H9 (cell line): Measurements from ENCODE around the gene MAST4. TPM values are rescaled to one million over a fixed set of nuclear protein-coding genes. Genes with fewer than 3 reads are reported as not detected.

Experiments
- DNase-seq: peaks from one replicate; pipeline ENCODE4 v3.0.0-alpha.2; 2017
- H2AFZ ChIP-seq: one replicate; pipeline ENCODE4 v1.6.1; 2013; ENCODE audit warnings: mild to moderate bottlenecking, low read length, control low read depth, moderate library complexity
- H2AK5ac ChIP-seq: 2 replicates; pipeline ENCODE4 v1.6.1; 2013; ENCODE audit warnings: low read length, control low read depth, mixed read lengths; ENCODE audit not compliant: insufficient read length
- H2BK120ac ChIP-seq: one replicate; pipeline ENCODE4 v1.6.1; 2013; ENCODE audit warnings: low read depth, mild to moderate bottlenecking, low read length, control low read depth, inconsistent platforms; ENCODE audit not compliant: poor library complexity, severe bottlenecking
- H2BK12ac ChIP-seq: 2 replicates; pipeline ENCODE4 v1.6.1; 2013; ENCODE audit warnings: low read length, control low read depth, mixed read lengths, low read depth; ENCODE audit not compliant: insufficient read length
- H2BK15ac ChIP-seq: 2 replicates; pipeline ENCODE4 v1.6.1; 2013; ENCODE audit warnings: low read depth, low read length, control low read depth
- H2BK20ac ChIP-seq: one replicate; pipeline ENCODE4 v1.6.1; 2013; ENCODE audit warnings: low read depth, mild to moderate bottlenecking, low read length, control low read depth, inconsistent platforms; ENCODE audit not compliant: poor library complexity, severe bottlenecking
- H2BK5ac ChIP-seq: 2 replicates; pipeline ENCODE4 v1.6.1; 2013; ENCODE audit warnings: low read length, control low read depth, mixed read lengths; ENCODE audit not compliant: insufficient read length
- H3K14ac ChIP-seq: 2 replicates; pipeline ENCODE4 v1.6.1; 2013; ENCODE audit warnings: low read length, control low read depth; ENCODE audit not compliant: insufficient read depth
- H3K18ac ChIP-seq: 2 replicates; pipeline ENCODE4 v1.6.1; 2013; ENCODE audit warnings: low read depth, mild to moderate bottlenecking, mixed read lengths, low read length, control low read depth; ENCODE audit not compliant: insufficient read length
- H3K23ac ChIP-seq: 2 replicates; pipeline ENCODE4 v1.6.1; 2013; ENCODE audit warnings: low read length, control low read depth, mixed read lengths, low read depth; ENCODE audit not compliant: insufficient read length
- H3K23me2 ChIP-seq: 2 replicates; pipeline ENCODE4 v1.6.1; 2013; ENCODE audit warnings: low read depth, mild to moderate bottlenecking, mixed read lengths, low read length, control low read depth; ENCODE audit not compliant: insufficient read length, poor library complexity, severe bottlenecking
- H3K27ac ChIP-seq: 2 replicates; pipeline ENCODE4 v1.5.1; 2013; ENCODE audit warnings: low read length, control low read depth, mixed read lengths, low read depth; ENCODE audit not compliant: insufficient read length
- H3K27me3 ChIP-seq: 2 replicates; pipeline ENCODE4 v1.6.1; 2013; ENCODE audit warnings: low read length, control low read depth, inconsistent platforms; ENCODE audit not compliant: insufficient read depth
- H3K4ac ChIP-seq: 2 replicates; pipeline ENCODE4 v1.6.1; 2013; ENCODE audit warnings: low read depth, mild to moderate bottlenecking, control low read depth, inconsistent platforms, low read length, moderate library complexity
- H3K4me1 ChIP-seq: 2 replicates; pipeline ENCODE4 v1.6.1; 2013; ENCODE audit warnings: low read length, control low read depth, inconsistent platforms; ENCODE audit not compliant: insufficient read depth
- H3K4me2 ChIP-seq: 2 replicates; pipeline ENCODE4 v1.6.1; 2013; ENCODE audit warnings: low read length, control low read depth, mixed read lengths; ENCODE audit not compliant: insufficient read length, insufficient read depth
- H3K56ac ChIP-seq: 2 replicates; pipeline ENCODE4 v1.6.1; 2013; ENCODE audit warnings: low read depth, mild to moderate bottlenecking, mixed read lengths, low read length, control low read depth; ENCODE audit not compliant: insufficient read length
- H3K79me1 ChIP-seq: 2 replicates; pipeline ENCODE4 v1.6.1; 2013; ENCODE audit warnings: low read depth, mild to moderate bottlenecking, moderate library complexity, low read length, control low read depth, inconsistent platforms; ENCODE audit not compliant: insufficient read depth, poor library complexity, severe bottlenecking
- H3K79me2 ChIP-seq: 2 replicates; pipeline ENCODE4 v1.6.1; 2013; ENCODE audit warnings: low read length, control low read depth, inconsistent platforms; ENCODE audit not compliant: insufficient read depth
- H3K9ac ChIP-seq: 2 replicates; pipeline ENCODE4 v1.6.1; 2013; ENCODE audit warnings: low read length, control low read depth, mixed read lengths; ENCODE audit not compliant: insufficient read length; ENCODE audit errors: extremely low read depth
- H3K9me3 ChIP-seq: one replicate; pipeline ENCODE4 v1.6.1; 2013; ENCODE audit warnings: low read depth, low read length, inconsistent platforms; ENCODE audit not compliant: control insufficient read depth
- H3T11ph ChIP-seq: one replicate; pipeline ENCODE4 v1.6.1; 2013; ENCODE audit warnings: mild to moderate bottlenecking, low read length, control low read depth, inconsistent platforms
- H4K20me1 ChIP-seq: one replicate; pipeline ENCODE4 v1.6.1; 2013; ENCODE audit not compliant: control insufficient read depth, insufficient read length, insufficient read depth
- H4K5ac ChIP-seq: 2 replicates; pipeline ENCODE4 v1.6.1; 2013; ENCODE audit warnings: low read depth, mild to moderate bottlenecking, mixed read lengths, low read length, control low read depth; ENCODE audit not compliant: insufficient read length
- H4K8ac ChIP-seq: replicated peaks from 2 replicates; pipeline ENCODE4 v1.6.1; 2013; ENCODE audit warnings: low read length, control low read depth, mixed read lengths, low read depth; ENCODE audit not compliant: insufficient read length
- H4K91ac ChIP-seq: 2 replicates; pipeline ENCODE4 v1.6.1; 2013; ENCODE audit warnings: low read depth, mild to moderate bottlenecking, moderate library complexity, mixed read lengths, low read length, control low read depth; ENCODE audit not compliant: insufficient read length
- H3K27ac Mint-ChIP-seq, 3 experiments: 2 replicates in 2 of 3; 3 replicates in 1 of 3; pipeline ENCODE4 v1.8.0; 2020 to 2021; ENCODE audit warnings: mixed read lengths in 3 of 3, mild to moderate bottlenecking in 1 of 3, moderate library complexity in 1 of 3
- H3K27me3 Mint-ChIP-seq: 2 replicates; pipeline ENCODE4 v1.8.0; 2021; ENCODE audit warnings: low read depth, mild to moderate bottlenecking, moderate library complexity, mixed read lengths
- H3K36me3 Mint-ChIP-seq, 3 experiments: 2 replicates in 2 of 3; 3 replicates in 1 of 3; pipeline ENCODE4 v1.8.0; 2020 to 2021; ENCODE audit warnings: low read depth in 3 of 3, mixed read lengths in 3 of 3; ENCODE audit not compliant: insufficient read depth in 1 of 3
- H3K4me1 Mint-ChIP-seq, 2 experiments: 2 replicates each; pipeline ENCODE4 v1.8.0; 2020; ENCODE audit warnings: mixed read lengths in 2 of 2
- H3K4me3 Mint-ChIP-seq, 2 experiments: 2 replicates in 1 of 2; 3 replicates in 1 of 2; pipeline ENCODE4 v1.8.0; 2020 to 2021; ENCODE audit warnings: mild to moderate bottlenecking in 2 of 2, mixed read lengths in 2 of 2, moderate library complexity in 1 of 2
- H3K9me3 Mint-ChIP-seq, 2 experiments: 2 replicates in 1 of 2; 3 replicates in 1 of 2; pipeline ENCODE4 v1.8.0; 2020; ENCODE audit warnings: mild to moderate bottlenecking in 2 of 2, mixed read lengths in 2 of 2, moderate library complexity in 1 of 2
- CTCF ChIP-seq: fragments of 200-600 bp; sonication (generic); conservative IDR thresholded peaks from 3 replicates; pipeline ENCODE4 v1.8.0; 2021; ENCODE audit warnings: antibody characterized with exemption, mild to moderate bottlenecking
- WGBS: extraction: QIAGEN DNeasy Blood & Tissue Kit; methylation state at CpG from one replicate; pipeline ENCODE4 v1.1.7; 2013; ENCODE audit warnings: missing lambda C conversion rate, low lambda C conversion rate, mixed read lengths; ENCODE audit not compliant: insufficient read length; ENCODE audit errors: extremely low coverage; 5-methylcytosine and 5-hydroxymethylcytosine counted together
- total RNA-seq: library from RNA; stranded (reverse); gene quantifications from 2 replicates; pipeline ENCODE4 v1.2.1, GENCODE V29; 2021

Gene MAST4
- total RNA-seq, 1 experiment from 2014 or later = 3.7 TPM

DNA sequence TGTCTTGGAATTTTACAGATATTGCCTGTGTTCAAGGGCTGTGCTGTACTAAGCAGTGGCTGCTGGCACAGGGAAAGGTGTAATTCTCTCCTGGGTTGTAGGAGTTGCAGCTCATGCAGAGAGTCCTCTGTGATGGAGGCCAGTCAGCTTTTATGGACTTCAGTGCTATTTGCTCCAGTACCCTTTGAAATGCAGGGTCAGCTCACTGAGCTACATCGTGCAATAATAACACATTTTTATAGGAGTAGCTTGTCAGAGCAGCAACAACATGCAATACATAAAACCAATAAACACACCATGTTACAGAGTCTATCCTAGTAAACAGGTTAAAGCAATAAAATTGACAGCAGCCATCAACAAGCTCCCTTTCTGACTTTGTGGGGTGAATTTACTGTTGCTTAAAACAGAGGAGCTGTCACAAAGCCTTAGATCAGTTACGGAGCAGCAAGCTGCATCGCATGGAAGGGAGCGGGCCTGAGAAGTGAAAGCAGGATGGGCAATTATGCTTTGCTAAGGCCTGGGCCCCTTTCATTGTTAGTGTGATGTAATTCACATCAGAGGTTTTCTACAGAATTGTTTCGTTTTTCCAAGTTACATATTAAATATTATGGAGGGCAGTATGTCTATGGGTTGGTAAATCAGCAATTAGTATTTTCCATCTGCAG lies 583.6 kb downstream of the MAST4 start:
- H3K56ac ChIP-seq = no peak overlapping the region
- H3K4me3 Mint-ChIP-seq = no peak overlapping the region
- no peak overlapping the region for H2AK5ac ChIP-seq
- no peak overlapping the region for H2BK120ac ChIP-seq
- no peak overlapping the region for H4K8ac ChIP-seq
- peaks cover 7 to 9% of the 10 kb centered on the region in 2 experiments for H3K9me3 Mint-ChIP-seq
- H3K79me2 ChIP-seq = no peaks in the 10 kb centered on the region
- no peak overlapping the region for H3K27ac Mint-ChIP-seq
- no peak overlapping the region for H2AFZ ChIP-seq
- no peak overlapping the region for H3K27ac ChIP-seq
- peaks cover 11% of the 10 kb centered on the region for H3K27me3 Mint-ChIP-seq
- no peaks in the 10 kb centered on the region for H4K20me1 ChIP-seq
- H3K79me1 ChIP-seq = no peaks in the 10 kb centered on the region
- peaks cover 32 to 33% of the 10 kb centered on the region in 2 experiments for H3K4me1 Mint-ChIP-seq
- no peak for TF ChIP-seq CTCF
- no CpG with 5 or more reads among the region's 5 CpGs for WGBS
- no peaks in the 10 kb centered on the region for H3K23me2 ChIP-seq
- no peak overlapping the region for H2BK15ac ChIP-seq
- no peak overlapping the region for H3T11ph ChIP-seq
- no peak overlapping the region for H2BK20ac ChIP-seq
- no peak overlapping the region for H3K4me2 ChIP-seq
- no peak overlapping the region for H4K91ac ChIP-seq
- H4K5ac ChIP-seq = no peak overlapping the region
- H3K27me3 ChIP-seq = no peaks in the 10 kb centered on the region
- H3K9me3 ChIP-seq = no peaks in the 10 kb centered on the region
- no peak overlapping the region for H2BK5ac ChIP-seq
- H3K14ac ChIP-seq = no peak overlapping the region
- no peak overlapping the region for H3K4ac ChIP-seq
- H3K9ac ChIP-seq = no peak overlapping the region
- no peak for DNase-seq
- H3K23ac ChIP-seq = no peak overlapping the region
- H3K36me3 Mint-ChIP-seq = peaks cover 0 to 15% (median 3%) of the 10 kb centered on the region in 3 experiments; a peak in 6 of 7 replicates
- no peak overlapping the region for H2BK12ac ChIP-seq
- H3K4me1 ChIP-seq = no peaks in the 10 kb centered on the region; the same call in 1 of the 2 replicates
- no peak overlapping the region for H3K18ac ChIP-seq
